GM12878 (cell line): Measurements from ENCODE around the gene TTYH3. TPM values are rescaled to one million over a fixed set of nuclear protein-coding genes. Genes with fewer than 3 reads are reported as not detected.

Experiments
- ATAC-seq: fragments of 200-7000 bp; cut with Tn5 transposase; 3 replicates; pipeline ENCODE4 v1.9.1; 2020; ENCODE audit warnings: mild to moderate bottlenecking, moderate library complexity
- BruUV-seq: library from RNA; stranded (reverse); fragments of 400-500 nt; replicated peaks from 2 replicates; lab custom pipeline; 2021; lab: Mats Ljungman, UMichigan
- CTCF ChIA-PET: fragments of 300-600 bp; sonication (Branson Sonifier 250); formaldehyde crosslinking; extraction: SDS; loops from one replicate; lab custom pipeline; 2021; ENCODE audit warnings: inconsistent platforms; lab: Yijun Ruan, JAX
- POLR2A ChIA-PET: fragments of 350-600 bp; formaldehyde crosslinking; extraction: SDS; loops from one replicate; lab custom pipeline; 2021; ENCODE audit warnings: inconsistent platforms; lab: Charles Lee
- RAD21 ChIA-PET: fragments of 300-600 bp; sonication (Branson Sonifier 250); formaldehyde crosslinking; loops from one replicate; lab custom pipeline; 2023; ENCODE audit warnings: antibody characterized with exemption; ENCODE audit not compliant: unreplicated experiment; lab: Charles Lee
- SMC1A ChIA-PET: fragments of 300-600 bp; sonication (Branson Sonifier 250); formaldehyde crosslinking; loops from one replicate; lab custom pipeline; 2023; ENCODE audit not compliant: unreplicated experiment, uncharacterized antibody; lab: Charles Lee
- DNase-seq: peaks from one replicate; pipeline ENCODE4 v3.0.0-alpha.2; 2011; ENCODE audit warnings: low read depth, low spot score
- FAIRE-seq: peaks from 3 replicates; lab custom pipeline; 2011; peaks lifted over from hg19 to GRCh38; lab: Jason Lieb, UNC
- H2AFZ ChIP-seq: 2 replicates; pipeline ENCODE4 v1.6.0; 2011; ENCODE audit warnings: low read depth, low read length, control low read depth; ENCODE audit not compliant: control insufficient read depth
- H3K27ac ChIP-seq: 2 replicates; pipeline ENCODE4 v1.5.1; 2011; ENCODE audit warnings: control low read depth; ENCODE audit not compliant: control insufficient read depth, insufficient read depth
- H3K27me3 ChIP-seq, 2 experiments: replicated peaks in 1 of 2; 2 replicates each; pipeline versions ENCODE4 v1.6.0 to v1.6.1; 2011; ENCODE audit warnings: low read length in 1 of 2; ENCODE audit not compliant: control insufficient read depth in 2 of 2, insufficient read depth in 2 of 2
- H3K36me3 ChIP-seq, 2 experiments: 2 replicates each; pipeline ENCODE4 v1.5.1; 2011; ENCODE audit warnings: low read length in 1 of 2; ENCODE audit not compliant: control insufficient read depth in 2 of 2, insufficient read depth in 2 of 2
- H3K4me1 ChIP-seq: 2 replicates; pipeline ENCODE4 v1.6.1; 2011; ENCODE audit warnings: mild to moderate bottlenecking, low read length, moderate library complexity, mixed read lengths; ENCODE audit not compliant: control insufficient read depth, insufficient read depth
- H3K4me2 ChIP-seq: 2 replicates; pipeline ENCODE4 v1.6.0; 2011; ENCODE audit warnings: control low read depth; ENCODE audit not compliant: control insufficient read depth, insufficient read depth
- H3K4me3 ChIP-seq: fragments of 200-600 bp; sonication (generic); 2 replicates; pipeline ENCODE4 v1.5.1; 2016
- H3K79me2 ChIP-seq: 2 replicates; pipeline ENCODE4 v1.6.0; 2011; ENCODE audit warnings: low read length; ENCODE audit not compliant: control insufficient read depth, insufficient read depth
- H3K9ac ChIP-seq: 2 replicates; pipeline ENCODE4 v1.8.0; 2011; ENCODE audit warnings: low read length, control low read depth, mixed read lengths; ENCODE audit not compliant: control insufficient read depth, insufficient read depth
- H3K9me3 ChIP-seq: replicated peaks from 3 replicates; pipeline ENCODE4 v1.5.1; 2011; ENCODE audit warnings: mild to moderate bottlenecking, low read length; ENCODE audit not compliant: control insufficient read depth, insufficient read depth
- H4K20me1 ChIP-seq: 2 replicates; pipeline ENCODE4 v1.6.0; 2011; ENCODE audit not compliant: control insufficient read depth, insufficient read depth
- ATF3 ChIP-seq: IDR thresholded peaks from 2 replicates; pipeline ENCODE4 v1.6.1; 2011; ENCODE audit warnings: low read depth, mild to moderate bottlenecking, low read length, moderate library complexity, borderline replicate concordance; ENCODE audit errors: extremely low read depth
- BMI1 ChIP-seq: fragments of 450-650 bp; IDR thresholded peaks from 2 replicates; pipeline ENCODE4 v1.6.1; 2016; ENCODE audit warnings: mild to moderate bottlenecking, moderate library complexity, borderline replicate concordance
- CBX3 ChIP-seq: fragments of 200-600 bp; sonication (generic); IDR thresholded peaks from 2 replicates; pipeline ENCODE4 v1.6.1; 2016; ENCODE audit warnings: low read depth, borderline replicate concordance
- EGR1 ChIP-seq, 2 experiments: IDR thresholded peaks; 1 replicate in 1 of 2; 2 replicates in 1 of 2; pipeline ENCODE4 v1.6.1; 2011 to 2012; ENCODE audit warnings: low read depth in 2 of 2, low read length in 2 of 2, borderline replicate concordance in 1 of 2, mild to moderate bottlenecking in 1 of 2, moderate library complexity in 1 of 2
- ESRRA ChIP-seq: IDR thresholded peaks from 2 replicates; pipeline ENCODE4 v1.6.1; 2012; ENCODE audit warnings: mild to moderate bottlenecking, low read length, improper control_type of control experiment
- IRF4 ChIP-seq: IDR thresholded peaks from 2 replicates; pipeline ENCODE4 v1.6.1; 2011; ENCODE audit warnings: low read depth, low read length
- NR2C2 ChIP-seq: IDR thresholded peaks from 2 replicates; pipeline ENCODE4 v1.6.1; 2011; ENCODE audit warnings: borderline replicate concordance, low read depth; ENCODE audit not compliant: control insufficient read depth, insufficient read length
- PAX8 ChIP-seq: fragments of 450-650 bp; IDR thresholded peaks from 2 replicates; pipeline ENCODE4 v1.6.1; 2017; ENCODE audit warnings: mild to moderate bottlenecking, moderate library complexity
- SMAD5 ChIP-seq: IDR thresholded peaks from 2 replicates; pipeline ENCODE4 v1.6.1; 2016; ENCODE audit warnings: antibody characterized with exemption, low read depth
- TCF12 ChIP-seq: IDR thresholded peaks from 2 replicates; pipeline ENCODE4 v1.6.1; 2011; ENCODE audit warnings: low read depth, mild to moderate bottlenecking, low read length
- YY1 ChIP-seq: IDR thresholded peaks from 2 replicates; pipeline ENCODE4 v1.6.1; 2011; ENCODE audit warnings: low read depth, mild to moderate bottlenecking, low read length
- ZNF687 ChIP-seq: fragments of 450-650 bp; IDR thresholded peaks from 2 replicates; pipeline ENCODE4 v1.6.1; 2017; ENCODE audit warnings: mild to moderate bottlenecking, moderate library complexity
- WGBS: methylation state at CpG from one replicate; pipeline ENCODE4 v1.1.6; 2016; ENCODE audit warnings: low lambda C conversion rate; ENCODE audit not compliant: insufficient replicate concordance, insufficient coverage; ENCODE audit errors: missing lambda C conversion rate; 5-methylcytosine and 5-hydroxymethylcytosine counted together
- in situ Hi-C: fragments of 300-500 bp; cut with MboI; formaldehyde crosslinking; loops from 9 replicates; pipeline ENCODE4 v1.14.3; 2018; ENCODE audit warnings: mixed read lengths
- intact Hi-C: fragments of 100-400 bp; cut with micrococcal nuclease; formaldehyde crosslinking; loops from one replicate; pipeline ENCODE4 v1.14.2; 2022; ENCODE audit not compliant: unreplicated experiment
- polyA plus RNA-seq, 11 experiments: library from polyadenylated mRNA; depleted of rRNA in 4 of 11; unstranded in 6 of 11; stranded (reverse) in 5 of 11; fragments of >200 nt; fragmentation: Nextera tagmentation in 4 of 11; fragmentation: Illumina TruSeq in 1 of 11; extraction: Ambion mirVana in 4 of 11; extraction: Trizol in 1 of 11; gene quantifications; 1 replicate in 1 of 11; 2 replicates in 10 of 11; pipeline versions ENCODE4 v1.2.1 to v1.2.3, GENCODE V29; 2011 to 2016; ENCODE audit warnings: inconsistent platforms in 2 of 11, missing spikeins in 2 of 11, low read depth in 1 of 11
- total RNA-seq, 4 experiments: library from RNA; depleted of rRNA in 3 of 4; stranded (reverse); fragments of >200 nt in 3 of 4; fragmentation: Illumina TruSeq in 1 of 4; extraction: Trizol in 1 of 4; gene quantifications; 2 replicates each; pipeline versions ENCODE4 v1.2.1 to v1.2.3, GENCODE V29; 2013 to 2021

TTYH3 gene
- total and polyA plus RNA-seq, 10 of the 15 experiments (the other 5 are each of a cell fraction or from before 2014, with no cell fraction given): 0.79 to 71.4 (median 10.5) TPM

- H3K27ac ChIP-seq: no peak overlapping the region
- no peak overlapping the region for H3K4me2 ChIP-seq
- in situ Hi-C loops: no loop called here
- H3K4me3 ChIP-seq: no peak overlapping the region
- no peaks in the 10 kb centered on the region for H3K9me3 ChIP-seq
- no peak for ATAC-seq
- ChIA-PET POLR2A (no interaction called here), CTCF (no interaction called here), RAD21 (no interaction called here), SMC1A (no interaction called here)
- WGBS: 28% methylated on average over 4 of the region's 4 CpGs
- intact Hi-C loops: loop anchor here (10.0 kb wide), 1 partner anchor 491 kb away; no protein-coding TSS in a partner anchor
- no peaks in the 10 kb centered on the region for H4K20me1 ChIP-seq
- no peak overlapping the region for H2AFZ ChIP-seq
- no TSS peak for BruUV-seq
- no peak overlapping the region for H3K9ac ChIP-seq
- no peaks in the 10 kb centered on the region for H3K79me2 ChIP-seq
- no peaks in the 10 kb centered on the region for H3K4me1 ChIP-seq
- no peaks in the 10 kb centered on the region for H3K27me3 ChIP-seq
- no peak for TF ChIP-seq CBX3
- TF ChIP-seq ATF3: no peak
- TF ChIP-seq PAX8: no peak
- TF ChIP-seq YY1: no peak
- no peak for TF ChIP-seq SMAD5
- TF ChIP-seq IRF4: no peak
- TF ChIP-seq ESRRA: no peak
- no peak for TF ChIP-seq ZNF687
- no peak for TF ChIP-seq TCF12
- no peak for TF ChIP-seq BMI1
- TF ChIP-seq EGR1 (IDR thresholded peaks at IDR 0.05; ENCODE audit: borderline replicate concordance in 1 of 2, low read depth in 2 of 2, low read length in 2 of 2): no peak
- no peak for TF ChIP-seq NR2C2
- no peaks in the 10 kb centered on the region for H3K36me3 ChIP-seq
- DNase-seq: no peak
- no peak for FAIRE-seq
Measured at GRCh38 chr7:2663960-2664359, 32.2 kb downstream of the TTYH3 start.
